GM12864 (cell line): ENCODE measurements around the gene CORO2B.

Experiments used
- DNase-seq: peaks from one replicate; pipeline ENCODE4 v3.0.0-alpha.2; 2011; ENCODE audit warnings: low read depth
- H3K4me3 ChIP-seq: 2 replicates; pipeline ENCODE4 v1.5.1; 2011; ENCODE audit warnings: mild to moderate bottlenecking, low read depth, low read length, control low read depth
- TF ChIP-seq, protein P1 (sequence below): IDR thresholded peaks from 2 replicates; pipeline ENCODE4 v1.5.1; 2011; ENCODE audit warnings: low read depth, mild to moderate bottlenecking, moderate library complexity, low read length, control low read depth, inconsistent platforms; ENCODE audit errors: missing control alignments

CORO2B gene

DNA sequence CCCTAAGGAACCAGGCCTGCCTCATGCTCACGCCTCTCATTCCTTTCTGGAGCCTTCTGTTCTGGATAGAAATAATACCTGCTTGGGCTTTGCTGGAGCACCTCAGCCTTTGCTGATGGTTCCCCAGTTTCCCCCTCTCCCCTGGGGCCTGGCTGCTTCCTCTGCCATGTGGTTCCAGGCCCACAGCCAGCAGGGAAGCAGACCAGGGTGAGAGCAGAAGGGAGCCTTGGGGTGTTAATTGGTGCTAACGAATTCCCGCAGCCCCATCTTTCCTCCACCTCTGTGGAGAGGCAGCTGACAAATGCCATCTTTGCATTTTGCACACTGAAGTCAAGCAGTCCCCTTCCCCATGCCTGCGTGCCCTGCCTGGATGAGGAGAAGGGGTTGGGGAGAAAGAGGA is 13.1 kb upstream of the CORO2B start:
- DNase-seq, result no peak
- no peak overlapping the region for H3K4me3 ChIP-seq
- TF ChIP-seq, protein P1, sequence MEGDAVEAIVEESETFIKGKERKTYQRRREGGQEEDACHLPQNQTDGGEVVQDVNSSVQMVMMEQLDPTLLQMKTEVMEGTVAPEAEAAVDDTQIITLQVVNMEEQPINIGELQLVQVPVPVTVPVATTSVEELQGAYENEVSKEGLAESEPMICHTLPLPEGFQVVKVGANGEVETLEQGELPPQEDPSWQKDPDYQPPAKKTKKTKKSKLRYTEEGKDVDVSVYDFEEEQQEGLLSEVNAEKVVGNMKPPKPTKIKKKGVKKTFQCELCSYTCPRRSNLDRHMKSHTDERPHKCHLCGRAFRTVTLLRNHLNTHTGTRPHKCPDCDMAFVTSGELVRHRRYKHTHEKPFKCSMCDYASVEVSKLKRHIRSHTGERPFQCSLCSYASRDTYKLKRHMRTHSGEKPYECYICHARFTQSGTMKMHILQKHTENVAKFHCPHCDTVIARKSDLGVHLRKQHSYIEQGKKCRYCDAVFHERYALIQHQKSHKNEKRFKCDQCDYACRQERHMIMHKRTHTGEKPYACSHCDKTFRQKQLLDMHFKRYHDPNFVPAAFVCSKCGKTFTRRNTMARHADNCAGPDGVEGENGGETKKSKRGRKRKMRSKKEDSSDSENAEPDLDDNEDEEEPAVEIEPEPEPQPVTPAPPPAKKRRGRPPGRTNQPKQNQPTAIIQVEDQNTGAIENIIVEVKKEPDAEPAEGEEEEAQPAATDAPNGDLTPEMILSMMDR, result no peak

DNA sequence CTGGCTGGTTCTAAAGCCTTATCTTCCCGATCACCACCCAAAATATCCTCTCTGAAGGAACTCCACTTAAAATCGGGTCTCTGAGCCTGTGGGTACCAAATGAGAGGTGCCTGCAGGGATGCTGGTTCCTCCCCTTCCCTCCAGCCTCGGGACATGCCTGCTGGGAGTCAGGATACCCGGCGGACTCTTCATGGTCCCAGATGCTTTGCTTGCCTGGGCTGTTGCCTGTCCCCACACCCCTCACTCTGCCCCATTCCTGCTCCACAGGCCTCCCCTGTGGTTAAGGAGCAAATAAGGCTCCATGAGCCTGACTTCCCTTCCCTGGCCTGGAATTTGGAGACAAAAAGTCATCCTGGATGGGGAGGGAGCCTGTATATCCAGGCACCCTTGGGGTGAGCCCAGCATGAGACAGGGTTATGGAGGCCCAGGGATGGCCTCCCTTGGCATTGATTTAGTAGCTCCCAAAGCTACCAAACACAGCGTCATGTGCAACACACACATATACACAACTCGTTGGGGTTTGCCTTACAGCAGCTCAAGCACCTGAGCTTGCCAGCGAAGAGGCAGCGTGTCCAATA is 12.3 kb upstream of the CORO2B start:
- TF ChIP-seq, protein P1, result no peak
- DNase-seq, result no peak
- no peak overlapping the region for H3K4me3 ChIP-seq

DNA sequence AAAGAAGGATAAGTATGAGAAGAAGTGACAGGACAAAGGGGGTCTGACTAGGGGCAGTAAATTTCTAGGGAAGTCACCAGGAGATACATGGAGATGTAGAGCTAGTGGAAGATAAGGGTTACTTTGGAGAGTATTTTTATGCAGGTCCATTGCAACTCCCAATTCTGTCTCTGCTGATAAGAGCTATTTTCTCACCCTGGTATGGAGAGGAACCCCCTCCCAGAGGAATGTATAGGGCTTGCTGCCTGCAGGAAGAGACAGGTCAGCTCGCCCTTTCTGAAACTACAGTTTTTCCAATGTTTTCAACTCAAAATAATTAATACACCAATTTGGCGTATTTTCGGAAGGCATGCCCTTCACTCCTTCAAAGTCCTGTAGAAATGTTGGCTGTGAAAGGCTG is 11.4 kb upstream of the CORO2B start:
- no peak overlapping the region for H3K4me3 ChIP-seq
- TF ChIP-seq, protein P1, result no peak
- no peak for DNase-seq

DNA sequence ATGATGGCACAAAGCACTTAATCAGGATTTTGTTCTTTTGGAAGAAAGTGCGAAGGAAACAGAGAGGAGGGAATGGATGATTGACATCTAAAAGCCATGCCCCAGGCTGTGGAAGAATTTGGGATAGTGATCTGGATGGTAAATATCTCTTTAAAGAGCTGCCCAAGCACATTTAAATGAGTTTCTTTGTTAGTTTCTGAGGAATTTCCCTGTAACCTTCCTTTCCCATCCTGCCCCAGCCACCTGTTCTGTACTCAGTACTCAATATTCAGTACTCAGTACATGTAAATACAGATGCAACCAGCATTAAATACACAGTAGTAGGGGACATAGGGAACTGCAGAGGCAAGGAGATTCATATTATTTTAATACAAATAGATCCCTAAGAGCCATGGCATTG is 7.8 kb upstream of the CORO2B start:
- no peak overlapping the region for H3K4me3 ChIP-seq
- DNase-seq, result no peak
- TF ChIP-seq, protein P1, result no peak

DNA sequence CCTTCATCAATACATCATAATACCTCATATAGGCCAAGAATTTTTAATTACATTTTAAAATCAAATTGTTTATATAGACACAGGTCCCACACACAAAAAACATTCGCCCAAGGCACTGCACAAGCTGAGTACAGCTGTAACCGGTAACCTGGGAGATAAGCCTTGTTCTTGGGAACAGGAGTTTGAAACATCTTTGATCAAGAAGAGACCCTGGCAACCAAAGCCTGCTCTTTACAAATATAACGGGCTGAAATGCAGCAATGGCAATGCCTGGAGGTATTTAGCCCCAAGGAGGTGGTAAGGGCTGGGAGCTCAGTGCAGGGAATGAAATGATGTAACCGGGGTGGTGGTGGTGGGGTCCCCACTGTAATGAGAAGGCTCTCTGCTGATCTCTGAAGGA is 7.2 kb upstream of the CORO2B start:
- TF ChIP-seq, protein P1, result no peak
- H3K4me3 ChIP-seq, result no peak overlapping the region
- DNase-seq, result no peak

DNA sequence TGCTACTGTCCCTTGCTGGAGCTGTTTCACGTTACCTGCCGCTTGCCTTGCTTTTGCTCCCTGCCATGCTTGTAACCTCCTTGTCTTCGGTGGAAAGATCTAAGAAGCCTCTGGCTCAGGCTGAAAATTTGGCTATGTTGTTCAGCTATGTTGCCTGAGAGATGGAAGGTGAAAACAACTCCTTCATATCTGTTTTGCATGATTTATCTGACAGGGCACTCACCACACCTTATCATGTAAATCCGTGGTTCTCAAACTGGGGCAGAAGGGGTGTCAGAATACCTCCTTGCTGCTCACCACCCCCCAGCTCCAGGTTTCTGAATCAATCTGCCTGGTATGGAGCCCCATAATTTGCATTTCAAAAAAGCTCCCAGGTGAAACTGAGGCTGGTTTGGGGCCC is 6.5 kb upstream of the CORO2B start:
- no peak for DNase-seq
- H3K4me3 ChIP-seq, result no peak overlapping the region
- TF ChIP-seq, protein P1, result no peak

DNA sequence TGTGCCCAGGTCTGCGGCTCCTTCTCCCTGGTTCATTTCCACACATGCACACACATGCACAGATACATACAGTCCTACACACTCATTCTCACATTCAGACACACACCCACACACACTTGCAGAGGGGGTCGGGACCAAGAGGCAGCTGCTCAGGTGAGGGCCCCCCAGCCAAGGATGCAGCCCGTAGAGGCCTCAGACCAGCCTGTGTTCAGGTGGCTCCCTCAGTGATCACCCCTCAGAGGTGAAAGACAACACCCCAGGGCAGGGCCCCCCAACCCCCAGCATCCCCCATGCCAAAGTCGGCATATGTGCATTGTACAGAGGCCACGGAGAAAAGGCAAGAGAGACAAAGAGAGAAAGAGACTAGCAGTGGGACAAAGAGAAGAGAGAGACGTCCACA is 5.9 kb upstream of the CORO2B start:
- H3K4me3 ChIP-seq, result no peak overlapping the region
- TF ChIP-seq, protein P1, result no peak
- no peak for DNase-seq
